Endothelial cell (in vitro differentiated cells): ENCODE data around the gene MOGAT2. TPM values are rescaled to one million over a fixed set of nuclear protein-coding genes. Genes with fewer than 3 reads are reported as not detected.

Source experiments
- DNase-seq: peaks from one replicate; pipeline ENCODE4 v3.0.0; 2021; ENCODE audit warnings: low spot score
- H3K27ac Mint-ChIP-seq: one replicate; pipeline ENCODE4 v1.8.0; 2021; ENCODE audit warnings: mixed read lengths, inconsistent platforms; ENCODE audit not compliant: unreplicated experiment
- H3K27me3 Mint-ChIP-seq: one replicate; pipeline ENCODE4 v1.8.0; 2021; ENCODE audit warnings: mild to moderate bottlenecking, moderate library complexity, mixed read lengths, inconsistent platforms; ENCODE audit not compliant: unreplicated experiment
- H3K36me3 Mint-ChIP-seq: one replicate; pipeline ENCODE4 v1.8.0; 2021; ENCODE audit warnings: mild to moderate bottlenecking, low read depth, mixed read lengths, inconsistent platforms; ENCODE audit not compliant: unreplicated experiment
- H3K4me1 Mint-ChIP-seq: one replicate; pipeline ENCODE4 v1.8.0; 2021; ENCODE audit warnings: mild to moderate bottlenecking, mixed read lengths, inconsistent platforms; ENCODE audit not compliant: unreplicated experiment
- H3K4me3 Mint-ChIP-seq: one replicate; pipeline ENCODE4 v1.8.0; 2021; ENCODE audit warnings: mild to moderate bottlenecking, mixed read lengths, inconsistent platforms; ENCODE audit not compliant: unreplicated experiment
- H3K9me3 Mint-ChIP-seq: one replicate; pipeline ENCODE4 v1.8.0; 2021; ENCODE audit warnings: mixed read lengths, inconsistent platforms; ENCODE audit not compliant: unreplicated experiment
- CTCF ChIP-seq: fragments of 200-600 bp; sonication (generic); IDR thresholded peaks from one replicate; pipeline ENCODE4 v1.5.0; 2021; ENCODE audit warnings: antibody characterized with exemption; ENCODE audit not compliant: unreplicated experiment
- total RNA-seq: library from RNA; stranded (reverse); fragmentation: NEBNext Ultra II Directional; extraction: Animal tissue kit (Norgen Biotek cat#: 25700); gene quantifications from one replicate; pipeline ENCODE4 v1.2.1, GENCODE V29; 2021; ENCODE audit not compliant: unreplicated experiment

The MOGAT2 gene
- total RNA-seq, 1 donor from 2014 or later: not detected

GRCh38 chr11:75733431-75734107 is 15.9 kb downstream of the MOGAT2 start:
- H3K27ac Mint-ChIP-seq: no peak overlapping the region
- no peak for DNase-seq

GRCh38 chr11:75734491-75735180 is 17.0 kb downstream of the MOGAT2 start:
- no peak for DNase-seq
- Mint-ChIP-seq H3K27me3 (peaks cover 5% of the 10 kb centered on the region), H3K4me3 (no peak overlapping the region), H3K27ac (no peak overlapping the region), H3K9me3 (no peaks in the 10 kb centered on the region), H3K36me3 (peaks cover 4% of the 10 kb centered on the region), H3K4me1 (no peaks in the 10 kb centered on the region)
- TF ChIP-seq CTCF: no peak

More at GRCh38 chr11:75733431-75734107, 15.9 kb downstream of the MOGAT2 start:
- Mint-ChIP-seq H3K9me3 (no peaks in the 10 kb centered on the region), H3K4me3 (no peak overlapping the region), H3K4me1 (no peaks in the 10 kb centered on the region), H3K36me3 (peaks cover 4% of the 10 kb centered on the region), H3K27me3 (peaks cover 5% of the 10 kb centered on the region)
- TF ChIP-seq CTCF: no peak

GRCh38 chr11:75735181-75735845 is 17.7 kb downstream of the MOGAT2 start:
- Mint-ChIP-seq H3K27me3 (peaks cover 5% of the 10 kb centered on the region), H3K27ac (no peak overlapping the region), H3K9me3 (no peaks in the 10 kb centered on the region), H3K36me3 (peaks cover 4% of the 10 kb centered on the region), H3K4me3 (no peak overlapping the region), H3K4me1 (no peaks in the 10 kb centered on the region)
- DNase-seq: no peak
- no peak for TF ChIP-seq CTCF

- TF ChIP-seq CTCF: no peak
- peaks cover 2% of the 10 kb centered on the region for H3K27me3 Mint-ChIP-seq
- no peaks in the 10 kb centered on the region for H3K4me1 Mint-ChIP-seq
- H3K27ac Mint-ChIP-seq: no peak overlapping the region
- H3K9me3 Mint-ChIP-seq: no peaks in the 10 kb centered on the region
- H3K36me3 Mint-ChIP-seq: peaks cover 4% of the 10 kb centered on the region
- H3K4me3 Mint-ChIP-seq: no peak overlapping the region
- DNase-seq: no peak
Measured at GRCh38 chr11:75737314-75737713, 19.7 kb downstream of the MOGAT2 start.
